ENCODE results near the gene PET100. TPM values are rescaled to one million over a fixed set of nuclear protein-coding genes. Genes with fewer than 3 reads are reported as not detected.
"Not testable (repeated sequence)": the region's sequence is repeated elsewhere in the genome, so short reads cannot be mapped to it uniquely, and the experiment has no call there.

The PET100 gene
- total and polyA plus RNA-seq, 4 donors: 18.1 to 145 (median 112) TPM

DNA sequence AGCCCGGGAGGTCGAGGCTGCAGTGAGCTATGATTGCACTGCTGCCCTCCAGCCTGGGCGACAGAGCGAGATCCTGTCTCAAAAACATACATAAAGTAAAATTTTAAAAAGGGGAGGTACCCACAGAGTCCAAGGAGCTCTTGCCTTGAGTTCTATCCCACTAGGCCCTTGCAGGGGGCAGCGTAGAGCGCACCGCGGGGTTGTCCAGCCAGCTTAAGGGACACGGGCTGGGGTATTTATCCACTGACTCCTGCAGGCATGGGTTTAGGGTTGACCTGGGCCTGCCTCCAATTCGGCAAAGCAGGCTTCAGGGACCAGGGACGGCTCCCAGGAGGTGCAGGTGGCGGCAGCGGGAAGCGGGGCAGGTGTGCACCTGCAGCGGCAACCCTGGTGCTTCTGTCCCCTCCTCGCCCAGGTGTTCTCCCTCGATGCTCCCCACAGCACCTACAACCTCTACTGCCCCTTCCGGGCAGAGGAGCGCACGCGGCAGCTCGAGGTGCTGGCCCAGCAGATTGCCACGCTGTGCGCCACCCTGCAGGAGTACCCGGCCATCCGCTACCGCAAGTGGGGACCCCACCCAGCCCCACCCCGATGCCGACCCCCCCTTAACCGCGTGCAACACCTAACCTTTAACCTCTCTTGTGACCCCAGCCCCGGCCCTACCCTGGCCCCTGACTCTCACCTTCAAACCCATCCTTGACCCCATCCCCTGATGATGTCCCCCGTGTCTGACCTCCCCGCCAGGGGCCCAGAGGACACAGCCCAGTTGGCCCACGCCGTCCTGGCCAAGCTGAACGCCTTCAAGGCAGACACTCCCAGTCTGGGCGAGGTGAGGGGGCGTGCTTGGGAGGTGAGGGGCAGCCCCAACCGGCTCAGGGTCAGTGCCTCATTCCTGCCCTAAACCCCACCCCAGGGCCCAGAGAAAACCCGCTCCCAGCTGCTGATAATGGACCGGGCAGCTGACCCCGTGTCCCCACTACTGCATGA lies 12.0 kb downstream of the PET100 start:
- H3K9me3 ChIP-seq (ENCODE audit: control insufficient read depth, insufficient read depth, low read length): no peaks in the 10 kb centered on the region
- H3K27ac ChIP-seq (ENCODE audit: low read depth, low read length): no peak overlapping the region
- 86% methylated on average over 35 of the region's 43 CpGs for WGBS (ENCODE audit: insufficient coverage)
- no peaks in the 10 kb centered on the region for H3K4me1 ChIP-seq (ENCODE audit: control insufficient read depth, insufficient read depth, low read length)
- peaks cover 12% of the 10 kb centered on the region for H3K27me3 ChIP-seq (ENCODE audit: control insufficient read depth, insufficient read depth, low read length)
- DNase-seq (ENCODE audit: low read depth in 4 of 6, low spot score in 6 of 6): no peak
- H3K36me3 ChIP-seq (ENCODE audit: control insufficient read depth, insufficient read depth, low read length): peaks cover 3% of the 10 kb centered on the region
- no peak overlapping the region for H3K4me3 ChIP-seq (ENCODE audit: low read depth, low read length)

DNA sequence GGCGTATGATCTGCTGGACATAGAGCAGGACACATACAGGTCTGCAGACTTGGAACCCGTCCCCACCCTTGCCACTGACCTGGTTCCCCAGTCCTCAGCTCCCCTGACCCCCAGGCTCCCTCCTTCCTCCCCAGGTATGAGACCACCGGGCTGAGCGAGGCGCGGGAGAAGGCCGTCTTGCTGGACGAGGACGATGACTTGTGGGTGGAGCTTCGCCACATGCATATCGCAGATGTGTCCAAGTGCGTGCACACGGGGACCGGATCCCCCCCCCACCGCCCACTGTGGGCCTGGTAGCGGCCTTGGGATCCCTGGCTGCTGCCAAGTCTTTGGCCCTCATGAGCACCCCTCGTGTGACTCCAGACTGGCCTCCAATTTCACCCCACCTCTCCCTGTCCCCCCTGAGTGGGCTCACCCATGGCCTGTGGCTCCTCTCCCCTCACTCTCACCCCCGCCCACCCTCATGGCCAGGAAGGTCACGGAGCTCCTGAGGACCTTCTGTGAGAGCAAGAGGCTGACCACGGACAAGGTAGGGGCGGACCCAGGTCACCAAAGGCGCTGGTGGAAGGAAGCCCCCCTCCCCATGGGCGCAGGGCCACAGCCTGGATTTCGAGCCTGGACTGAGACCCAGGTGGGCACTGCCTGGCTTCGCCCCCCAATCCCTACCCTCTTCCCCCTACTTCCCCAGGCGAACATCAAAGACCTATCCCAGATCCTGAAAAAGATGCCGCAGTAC lies 12.9 kb downstream of the PET100 start:
- H3K4me1 ChIP-seq (ENCODE audit: control insufficient read depth, insufficient read depth, low read length): no peaks in the 10 kb centered on the region
- peaks cover 8% of the 10 kb centered on the region for H3K36me3 ChIP-seq (ENCODE audit: control insufficient read depth, insufficient read depth, low read length)
- no peaks in the 10 kb centered on the region for H3K9me3 ChIP-seq (ENCODE audit: control insufficient read depth, insufficient read depth, low read length)
- H3K4me3 ChIP-seq (ENCODE audit: low read depth, low read length): no peak overlapping the region
- H3K27me3 ChIP-seq (ENCODE audit: control insufficient read depth, insufficient read depth, low read length): peaks cover 4% of the 10 kb centered on the region
- WGBS (ENCODE audit: insufficient coverage): 90% methylated on average over 23 of the region's 27 CpGs
- no peak for DNase-seq (ENCODE audit: low read depth in 4 of 6, low spot score in 6 of 6)
- H3K27ac ChIP-seq (ENCODE audit: low read depth, low read length): no peak overlapping the region

DNA sequence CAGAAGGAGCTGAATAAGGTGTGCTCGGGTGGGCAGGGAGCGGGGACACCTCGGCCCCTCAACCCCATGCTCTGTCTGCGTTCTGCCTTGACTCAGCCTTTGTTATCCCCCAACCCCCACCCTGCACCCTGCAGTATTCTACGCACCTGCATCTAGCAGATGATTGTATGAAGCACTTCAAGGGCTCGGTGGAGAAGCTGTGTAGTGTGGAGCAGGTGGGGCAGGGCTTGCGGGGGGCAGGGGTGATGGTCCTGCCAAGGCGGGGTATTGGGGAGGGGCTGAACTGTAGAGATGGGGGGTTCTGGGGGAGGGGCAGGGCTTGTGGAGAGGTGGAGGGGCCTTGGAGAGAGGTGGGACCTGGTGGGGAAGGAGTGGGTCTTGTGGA lies 13.4 kb downstream of the PET100 start:
- 97% methylated on average over 4 of the region's 8 CpGs for WGBS (ENCODE audit: insufficient coverage)
- Histone ChIP-seq H3K4me3 (ENCODE audit: low read depth, low read length) (no peak overlapping the region), H3K27me3 (ENCODE audit: control insufficient read depth, insufficient read depth, low read length) (no peaks in the 10 kb centered on the region), H3K4me1 (ENCODE audit: control insufficient read depth, insufficient read depth, low read length) (no peaks in the 10 kb centered on the region), H3K36me3 (ENCODE audit: control insufficient read depth, insufficient read depth, low read length) (peaks cover 8% of the 10 kb centered on the region), H3K9me3 (ENCODE audit: control insufficient read depth, insufficient read depth, low read length) (no peaks in the 10 kb centered on the region), H3K27ac (ENCODE audit: low read depth, low read length) (no peak overlapping the region)
- DNase-seq (ENCODE audit: low read depth in 4 of 6, low spot score in 6 of 6): no peak

DNA sequence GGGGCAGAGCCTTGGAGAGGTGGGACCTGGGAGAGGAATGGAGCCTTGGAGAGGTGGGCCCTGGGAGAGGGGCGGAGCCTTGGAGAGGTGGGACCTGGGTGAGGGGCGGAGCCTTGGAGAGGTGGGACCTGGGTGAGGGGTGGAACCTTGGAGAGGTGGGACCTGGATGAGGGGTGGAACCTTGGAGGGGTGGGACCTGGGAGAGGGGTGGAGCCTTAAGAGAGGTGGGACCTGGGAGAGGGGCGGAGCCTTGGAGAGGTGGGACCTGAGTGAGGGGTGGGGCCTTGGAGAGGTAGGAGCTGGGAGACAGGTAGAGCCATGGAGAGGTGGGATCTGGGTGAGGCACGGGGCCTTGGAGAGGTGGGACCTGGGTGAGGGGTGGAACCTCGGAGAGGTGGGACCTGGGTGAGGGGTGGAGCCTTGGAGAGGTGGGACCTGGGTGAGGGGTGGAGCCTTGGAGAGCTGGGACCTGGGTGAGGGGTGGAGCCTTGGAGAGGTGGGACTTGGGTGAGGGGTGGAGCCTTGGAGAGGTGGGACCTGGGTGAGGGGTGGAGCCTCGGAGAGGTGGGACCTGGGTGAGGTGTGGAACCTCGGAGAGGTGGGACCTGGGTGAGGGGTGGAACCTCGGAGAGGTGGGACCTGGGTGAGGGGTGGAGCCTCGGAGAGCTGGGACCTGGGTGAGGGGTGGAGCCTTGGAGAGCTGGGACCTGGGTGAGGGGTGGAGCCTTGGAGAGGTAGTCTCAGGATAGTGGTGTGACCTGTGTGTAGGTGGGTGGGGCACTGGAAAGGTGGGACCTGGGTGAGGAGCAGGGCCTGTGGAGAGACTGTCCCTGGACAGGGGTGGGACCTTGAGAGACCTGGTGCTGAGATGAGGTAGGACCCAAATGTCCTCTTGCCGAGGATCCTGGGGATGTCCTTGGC lies 14.3 kb downstream of the PET100 start:
- H3K9me3 ChIP-seq (ENCODE audit: control insufficient read depth, insufficient read depth, low read length); H3K36me3 ChIP-seq (ENCODE audit: control insufficient read depth, insufficient read depth, low read length); H3K27me3 ChIP-seq (ENCODE audit: control insufficient read depth, insufficient read depth, low read length); H3K27ac ChIP-seq (ENCODE audit: low read depth, low read length); H3K4me3 ChIP-seq (ENCODE audit: low read depth, low read length); H3K4me1 ChIP-seq (ENCODE audit: control insufficient read depth, insufficient read depth, low read length); DNase-seq (ENCODE audit: low read depth in 4 of 6, low spot score in 6 of 6): not testable (repeated sequence)
- WGBS (ENCODE audit: insufficient coverage): 60% methylated on average over 8 of the region's 10 CpGs

DNA sequence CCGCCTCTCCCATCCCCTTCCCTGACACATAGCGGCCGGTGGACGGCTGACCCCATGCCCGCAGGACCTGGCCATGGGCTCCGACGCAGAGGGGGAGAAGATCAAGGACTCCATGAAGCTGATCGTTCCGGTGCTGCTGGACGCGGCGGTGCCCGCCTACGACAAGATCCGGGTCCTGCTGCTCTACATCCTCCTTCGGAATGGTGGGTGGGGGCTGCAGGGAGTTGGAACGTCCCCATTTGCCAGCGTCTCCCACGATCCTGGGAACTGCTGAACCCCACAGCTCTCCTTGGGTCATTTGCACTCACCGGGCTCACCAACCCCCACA lies 14.9 kb downstream of the PET100 start:
- H3K27ac ChIP-seq (ENCODE audit: low read depth, low read length): no peak overlapping the region
- 94% methylated on average over 19 of the region's 20 CpGs for WGBS (ENCODE audit: insufficient coverage)
- no peak overlapping the region for H3K4me3 ChIP-seq (ENCODE audit: low read depth, low read length)
- DNase-seq (ENCODE audit: low read depth in 4 of 6, low spot score in 6 of 6): no peak
- no peaks in the 10 kb centered on the region for H3K4me1 ChIP-seq (ENCODE audit: control insufficient read depth, insufficient read depth, low read length)
- H3K36me3 ChIP-seq (ENCODE audit: control insufficient read depth, insufficient read depth, low read length): peaks cover 8% of the 10 kb centered on the region
- no peaks in the 10 kb centered on the region for H3K9me3 ChIP-seq (ENCODE audit: control insufficient read depth, insufficient read depth, low read length)
- H3K27me3 ChIP-seq (ENCODE audit: control insufficient read depth, insufficient read depth, low read length): no peaks in the 10 kb centered on the region

DNA sequence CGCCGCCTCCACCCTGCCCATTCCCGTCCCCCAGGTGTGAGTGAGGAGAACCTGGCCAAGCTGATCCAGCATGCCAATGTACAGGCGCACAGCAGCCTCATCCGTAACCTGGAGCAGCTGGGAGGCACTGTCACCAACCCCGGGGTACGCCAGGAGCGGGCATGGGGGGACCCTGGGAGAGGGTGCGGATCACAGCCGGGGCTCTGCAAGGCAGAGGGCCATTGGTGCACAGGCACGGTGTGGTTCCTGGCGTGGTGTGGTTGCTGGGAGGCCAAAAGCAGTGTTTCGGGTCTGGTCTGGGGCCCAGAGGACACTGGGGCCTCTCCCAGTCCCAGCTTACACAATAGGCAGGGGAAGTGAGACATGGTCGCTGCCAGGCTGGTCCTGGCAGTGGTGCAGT lies 15.6 kb downstream of the PET100 start:
- Histone ChIP-seq H3K4me1 (ENCODE audit: control insufficient read depth, insufficient read depth, low read length) (no peaks in the 10 kb centered on the region), H3K36me3 (ENCODE audit: control insufficient read depth, insufficient read depth, low read length) (peaks cover 8% of the 10 kb centered on the region), H3K27ac (ENCODE audit: low read depth, low read length) (no peak overlapping the region), H3K27me3 (ENCODE audit: control insufficient read depth, insufficient read depth, low read length) (no peaks in the 10 kb centered on the region), H3K9me3 (ENCODE audit: control insufficient read depth, insufficient read depth, low read length) (no peaks in the 10 kb centered on the region), H3K4me3 (ENCODE audit: low read depth, low read length) (no peak overlapping the region)
- 84% methylated on average over 11 of the region's 14 CpGs for WGBS (ENCODE audit: insufficient coverage)
- DNase-seq (ENCODE audit: low read depth in 4 of 6, low spot score in 6 of 6): no peak

DNA sequence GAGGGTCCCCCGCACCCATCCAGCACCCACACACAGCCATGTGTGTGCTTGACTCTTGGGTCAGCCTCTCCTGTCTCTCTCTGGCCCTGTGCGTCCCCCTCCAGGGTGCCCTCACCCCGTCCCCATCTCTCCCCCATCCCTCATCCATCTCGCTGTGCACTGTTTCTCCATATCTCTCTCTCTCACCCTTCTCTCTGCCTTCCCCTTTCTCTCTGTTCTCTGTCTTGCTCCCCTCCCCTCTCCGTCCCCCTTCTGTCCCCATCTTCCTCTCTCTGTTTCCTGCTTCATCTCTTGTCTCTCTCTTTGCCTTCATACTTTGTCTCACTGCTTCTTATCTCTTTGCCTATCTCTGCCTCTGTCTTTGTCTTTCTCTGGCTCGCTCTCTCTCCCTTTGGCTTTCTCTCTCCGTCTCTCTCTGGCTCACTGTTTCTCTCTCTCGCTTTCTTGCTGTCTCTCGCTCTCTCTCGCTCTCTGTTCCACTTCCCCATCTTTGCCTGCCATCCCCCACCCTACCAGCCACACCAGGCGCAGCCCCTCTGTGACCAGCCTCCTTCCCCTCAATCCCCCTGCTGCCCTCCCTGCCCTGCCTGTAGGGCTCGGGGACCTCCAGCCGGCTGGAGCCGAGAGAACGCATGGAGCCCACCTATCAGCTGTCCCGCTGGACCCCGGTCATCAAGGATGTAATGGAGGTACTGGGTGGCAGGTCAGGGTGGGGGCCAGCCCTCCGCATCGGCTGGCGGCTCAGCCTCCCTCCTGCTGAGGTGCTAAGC lies 16.2 kb downstream of the PET100 start:
- WGBS (ENCODE audit: insufficient coverage): 53% methylated on average over 19 of the region's 20 CpGs
- DNase-seq (ENCODE audit: low read depth in 4 of 6, low spot score in 6 of 6): no peak
- Histone ChIP-seq H3K36me3 (ENCODE audit: control insufficient read depth, insufficient read depth, low read length) (peaks cover 8% of the 10 kb centered on the region), H3K4me3 (ENCODE audit: low read depth, low read length) (no peak overlapping the region), H3K9me3 (ENCODE audit: control insufficient read depth, insufficient read depth, low read length) (no peaks in the 10 kb centered on the region), H3K27ac (ENCODE audit: low read depth, low read length) (no peak overlapping the region), H3K4me1 (ENCODE audit: control insufficient read depth, insufficient read depth, low read length) (no peaks in the 10 kb centered on the region), H3K27me3 (ENCODE audit: control insufficient read depth, insufficient read depth, low read length) (peaks cover under 1% of the 10 kb centered on the region)

DNA sequence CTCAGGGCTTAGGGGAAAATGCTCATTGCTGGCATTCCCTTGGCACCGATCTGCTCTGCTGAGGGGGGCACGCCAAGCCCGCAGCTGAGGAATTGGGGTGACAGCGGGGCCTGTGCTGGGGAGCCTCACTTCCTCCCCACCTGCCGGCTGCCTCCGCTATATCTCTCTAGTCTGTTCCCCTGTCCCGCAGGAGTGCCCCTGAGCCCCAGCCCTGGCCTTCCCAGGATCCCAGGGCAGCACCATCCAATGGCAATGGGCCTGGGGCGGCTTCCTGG lies 16.8 kb downstream of the PET100 start:
- H3K4me3 ChIP-seq (ENCODE audit: low read depth, low read length): no peak overlapping the region
- DNase-seq (ENCODE audit: low read depth in 4 of 6, low spot score in 6 of 6): no peak
- H3K4me1 ChIP-seq (ENCODE audit: control insufficient read depth, insufficient read depth, low read length): no peaks in the 10 kb centered on the region
- no peaks in the 10 kb centered on the region for H3K9me3 ChIP-seq (ENCODE audit: control insufficient read depth, insufficient read depth, low read length)
- peaks cover 8% of the 10 kb centered on the region for H3K36me3 ChIP-seq (ENCODE audit: control insufficient read depth, insufficient read depth, low read length)
- H3K27me3 ChIP-seq (ENCODE audit: control insufficient read depth, insufficient read depth, low read length): peaks cover 4% of the 10 kb centered on the region
- 83% methylated on average over 8 of the region's 8 CpGs for WGBS (ENCODE audit: insufficient coverage)
- no peak overlapping the region for H3K27ac ChIP-seq (ENCODE audit: low read depth, low read length)

DNA sequence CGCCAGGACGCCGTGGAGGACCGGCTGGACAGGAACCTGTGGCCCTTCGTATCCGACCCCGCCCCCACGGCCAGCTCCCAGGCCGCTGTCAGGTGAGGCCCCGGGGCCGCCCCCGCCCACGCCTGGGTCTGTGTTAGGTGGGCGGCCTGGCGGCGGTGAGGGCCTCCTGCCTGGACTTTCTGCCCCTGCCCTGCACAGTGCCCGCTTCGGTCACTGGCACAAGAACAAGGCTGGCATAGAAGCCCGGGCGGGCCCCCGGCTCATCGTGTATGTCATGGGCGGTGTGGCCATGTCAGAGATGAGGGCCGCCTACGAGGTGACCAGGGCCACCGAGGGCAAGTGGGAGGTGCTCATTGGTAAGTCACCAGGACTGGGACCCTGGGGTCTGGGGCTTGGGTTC lies 17.6 kb downstream of the PET100 start:
- Histone ChIP-seq H3K27ac (ENCODE audit: low read depth, low read length) (no peak overlapping the region), H3K4me3 (ENCODE audit: low read depth, low read length) (no peak overlapping the region), H3K9me3 (ENCODE audit: control insufficient read depth, insufficient read depth, low read length) (no peaks in the 10 kb centered on the region), H3K4me1 (ENCODE audit: control insufficient read depth, insufficient read depth, low read length) (peaks cover under 1% of the 10 kb centered on the region), H3K36me3 (ENCODE audit: control insufficient read depth, insufficient read depth, low read length) (peaks cover 8% of the 10 kb centered on the region), H3K27me3 (ENCODE audit: control insufficient read depth, insufficient read depth, low read length) (peaks cover 5% of the 10 kb centered on the region)
- WGBS (ENCODE audit: insufficient coverage): 93% methylated on average over 26 of the region's 26 CpGs
- no peak for DNase-seq (ENCODE audit: low read depth in 4 of 6, low spot score in 6 of 6)
